ENCODE data around the gene NAA30. TPM values are rescaled to one million over a fixed set of nuclear protein-coding genes. Genes with fewer than 3 reads are reported as not detected.
A peak's percentile ranks its signal among the peaks of the same experiment; 100 is the strongest.
"Not testable (repeated sequence)": the region's sequence is repeated elsewhere in the genome, so short reads cannot be mapped to it uniquely, and the experiment has no call there.

NAA30 gene
- 10.3 TPM for polyA plus RNA-seq (2013, experiment 1 of 2)
- polyA plus RNA-seq (2013, experiment 2 of 2), result 10.2 TPM

GRCh38 chr14:57390037-57390805 lies at the start of gene NAA30:
TSS of gene NAA30 (plus strand) at chr14:57390586. CDS start at chr14:57390958, 372 bp downstream.
- Histone ChIP-seq H3K9me3 (ENCODE audit: insufficient read depth, low read depth, low read length) (no peaks in the 10 kb centered on the region), H3K9ac (ENCODE audit: low read depth, low read length) (peak within 1 kb of the TSS; percentile 84), H3K4me1 (ENCODE audit: insufficient read depth, low read length) (peaks cover 21% of the 10 kb centered on the region), H3K4me3 (ENCODE audit: low read length) (peak within 1 kb of the TSS; percentile 87), H3K27ac (ENCODE audit: low read depth, low read length) (peak within 1 kb of the TSS; percentile 54), H3K27me3 (ENCODE audit: insufficient read depth, low read length) (no peaks in the 10 kb centered on the region; the same call in 1 of the 2 replicates), H3K36me3 (ENCODE audit: insufficient read depth, low read length) (peaks cover 31% of the 10 kb centered on the region)
- 2% methylated on average over 61 of the region's 62 CpGs for WGBS

DNA sequence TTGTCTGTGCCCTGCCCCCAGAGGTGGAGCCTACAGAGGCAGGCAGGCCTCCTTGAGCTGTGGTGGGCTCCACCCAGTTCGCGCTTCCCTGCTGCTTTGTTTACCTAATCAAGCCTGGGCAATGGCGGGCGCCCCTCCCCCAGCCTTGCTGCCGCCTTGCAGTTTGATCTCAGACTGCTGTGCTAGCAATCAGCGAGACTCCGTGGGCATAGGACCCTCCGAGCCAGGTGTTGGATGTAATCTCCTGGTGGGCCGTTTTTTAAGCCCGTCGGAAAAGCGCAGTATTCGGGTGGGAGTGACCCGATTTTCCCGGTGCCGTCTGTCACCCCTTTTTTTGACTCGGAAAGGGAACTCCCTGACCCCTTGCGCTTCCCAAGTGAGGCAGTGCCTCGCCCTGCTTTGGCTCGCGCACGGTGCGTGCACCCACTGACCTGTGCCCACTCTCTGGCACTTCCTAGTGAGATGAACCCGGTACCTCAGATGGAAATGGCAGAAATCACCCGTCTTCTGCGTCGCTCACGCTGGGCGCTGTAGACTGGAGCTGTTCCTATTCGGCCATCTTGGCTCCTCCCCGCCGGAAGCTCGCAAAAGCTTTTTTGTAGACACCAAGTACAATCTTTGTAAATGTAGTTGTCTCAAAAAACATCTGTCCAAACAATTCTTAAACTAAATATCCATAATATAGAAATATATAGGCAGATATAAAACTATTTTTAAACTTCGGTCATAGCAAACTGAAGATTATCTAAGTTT lies 46.7 kb upstream of the NAA30 start:
- H3K9ac ChIP-seq (ENCODE audit: low read depth, low read length), result peak overlapping the region; percentile 66
- H3K4me3 ChIP-seq (ENCODE audit: low read length), result peak overlapping the region; percentile 52
- not testable (repeated sequence) for H3K36me3 ChIP-seq (ENCODE audit: insufficient read depth, low read length); H3K27ac ChIP-seq (ENCODE audit: low read depth, low read length); H3K27me3 ChIP-seq (ENCODE audit: insufficient read depth, low read length); H3K4me1 ChIP-seq (ENCODE audit: insufficient read depth, low read length); H3K9me3 ChIP-seq (ENCODE audit: insufficient read depth, low read depth, low read length)
- WGBS, result 33% methylated on average over 33 of the region's 34 CpGs

GRCh38 chr14:57345106-57345505 lies 45.3 kb upstream of the NAA30 start:
- no peak overlapping the region for H3K9ac ChIP-seq (ENCODE audit: low read depth, low read length)
- 0 out of 2 replicates have a peak, but pooled peaks cover 4% of the 10 kb centered on the region for H3K4me1 ChIP-seq (ENCODE audit: insufficient read depth, low read length)
- H3K27ac ChIP-seq (ENCODE audit: low read depth, low read length), result no peak overlapping the region
- H3K27me3 ChIP-seq (ENCODE audit: insufficient read depth, low read length), result no peaks in the 10 kb centered on the region
- WGBS, result 92% methylated on average over 9 of the region's 9 CpGs
- H3K36me3 ChIP-seq (ENCODE audit: insufficient read depth, low read length), result no peaks in the 10 kb centered on the region
- no peaks in the 10 kb centered on the region for H3K9me3 ChIP-seq (ENCODE audit: insufficient read depth, low read depth, low read length)
- no peak overlapping the region for H3K4me3 ChIP-seq (ENCODE audit: low read length)

GRCh38 chr14:57346741-57347140 lies 43.6 kb upstream of the NAA30 start:
- no peak overlapping the region for H3K4me3 ChIP-seq (ENCODE audit: low read length)
- no peaks in the 10 kb centered on the region for H3K9me3 ChIP-seq (ENCODE audit: insufficient read depth, low read depth, low read length)
- H3K27ac ChIP-seq (ENCODE audit: low read depth, low read length), result no peak overlapping the region
- WGBS, result 73% methylated on average over 2 of the region's 2 CpGs
- 0 out of 2 replicates have a peak, but pooled peaks cover 4% of the 10 kb centered on the region for H3K4me1 ChIP-seq (ENCODE audit: insufficient read depth, low read length)
- H3K36me3 ChIP-seq (ENCODE audit: insufficient read depth, low read length), result no peaks in the 10 kb centered on the region
- H3K9ac ChIP-seq (ENCODE audit: low read depth, low read length), result no peak overlapping the region
- H3K27me3 ChIP-seq (ENCODE audit: insufficient read depth, low read length), result no peaks in the 10 kb centered on the region

DNA sequence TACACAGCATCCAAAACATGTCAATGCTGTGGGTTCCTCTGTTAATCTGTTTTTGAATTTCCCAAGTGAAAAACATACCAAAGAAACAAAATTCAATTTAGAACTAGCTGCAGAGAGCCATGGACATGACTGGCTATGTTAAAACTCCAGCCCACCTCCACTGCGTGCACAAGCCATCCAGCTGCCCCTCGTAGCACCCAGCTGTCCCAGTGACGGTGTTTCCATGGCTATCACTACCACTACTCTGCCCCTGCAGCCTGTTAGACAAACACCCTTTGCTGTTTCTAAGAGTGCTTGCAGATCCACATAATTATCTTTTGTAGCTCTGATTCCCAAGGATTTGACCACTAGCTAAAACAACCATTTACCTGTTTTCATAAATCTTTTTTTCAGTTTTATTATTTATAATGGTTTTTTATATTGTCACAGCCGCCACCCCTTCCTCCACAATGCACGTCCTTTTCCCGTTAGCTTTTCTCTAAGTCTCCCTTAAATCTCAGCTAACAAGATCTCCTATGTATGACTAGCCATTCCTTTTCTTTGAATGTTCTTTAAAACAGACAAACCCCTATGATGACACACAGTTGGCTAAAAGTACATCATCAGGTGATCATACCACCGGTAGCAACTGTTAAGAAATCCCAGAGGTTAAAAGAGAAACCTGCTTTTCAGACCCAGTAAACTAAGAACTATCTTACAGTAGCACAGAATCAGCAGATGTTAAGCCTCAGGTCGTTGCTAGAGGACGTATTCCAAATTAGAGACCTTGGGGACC lies 37.8 kb upstream of the NAA30 start:
- Histone ChIP-seq H3K27me3 (ENCODE audit: insufficient read depth, low read length) (no peaks in the 10 kb centered on the region), H3K9ac (ENCODE audit: low read depth, low read length) (no peak overlapping the region), H3K36me3 (ENCODE audit: insufficient read depth, low read length) (no peaks in the 10 kb centered on the region), H3K4me3 (ENCODE audit: low read length) (no peak overlapping the region), H3K9me3 (ENCODE audit: insufficient read depth, low read depth, low read length) (no peaks in the 10 kb centered on the region), H3K27ac (ENCODE audit: low read depth, low read length) (no peak overlapping the region), H3K4me1 (ENCODE audit: insufficient read depth, low read length) (peaks cover 6% of the 10 kb centered on the region; the same call in 1 of the 2 replicates)
- 83% methylated on average over 9 of the region's 9 CpGs for WGBS

GRCh38 chr14:57355081-57355800 lies 35.1 kb upstream of the NAA30 start:
- Histone ChIP-seq H3K27ac (ENCODE audit: low read depth, low read length) (no peak overlapping the region), H3K9me3 (ENCODE audit: insufficient read depth, low read depth, low read length) (no peaks in the 10 kb centered on the region), H3K27me3 (ENCODE audit: insufficient read depth, low read length) (no peaks in the 10 kb centered on the region), H3K9ac (ENCODE audit: low read depth, low read length) (no peak overlapping the region), H3K4me3 (ENCODE audit: low read length) (no peak overlapping the region), H3K4me1 (ENCODE audit: insufficient read depth, low read length) (peaks cover 2% of the 10 kb centered on the region; the same call in 1 of the 2 replicates), H3K36me3 (ENCODE audit: insufficient read depth, low read length) (no peaks in the 10 kb centered on the region)
- 84% methylated on average over 3 of the region's 3 CpGs for WGBS

DNA sequence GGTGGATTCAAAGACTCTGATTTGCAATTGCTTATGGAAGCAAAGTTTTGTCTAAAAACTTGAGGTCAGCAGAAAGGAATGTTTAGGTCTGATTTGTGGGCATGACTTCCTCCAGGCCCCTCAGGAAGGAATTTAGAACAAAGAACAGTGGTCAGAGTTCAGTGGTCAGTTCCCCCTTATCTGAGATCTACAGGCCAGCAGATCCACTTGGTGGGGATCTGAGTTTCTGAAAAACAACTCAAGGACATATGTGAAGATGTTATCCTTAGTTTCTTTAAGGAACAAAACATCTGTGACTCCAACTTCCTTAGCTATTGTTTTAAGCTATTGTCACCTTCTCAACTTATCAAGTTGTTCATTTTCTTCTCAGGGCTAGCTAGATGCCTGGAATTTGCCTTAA lies 28.0 kb upstream of the NAA30 start:
- Histone ChIP-seq H3K9ac (ENCODE audit: low read depth, low read length) (no peak overlapping the region), H3K9me3 (ENCODE audit: insufficient read depth, low read depth, low read length) (no peaks in the 10 kb centered on the region), H3K4me3 (ENCODE audit: low read length) (no peak overlapping the region), H3K4me1 (ENCODE audit: insufficient read depth, low read length) (peaks cover 28% of the 10 kb centered on the region), H3K36me3 (ENCODE audit: insufficient read depth, low read length) (no peaks in the 10 kb centered on the region), H3K27ac (ENCODE audit: low read depth, low read length) (peak overlapping the region; percentile 48), H3K27me3 (ENCODE audit: insufficient read depth, low read length) (no peaks in the 10 kb centered on the region)

DNA sequence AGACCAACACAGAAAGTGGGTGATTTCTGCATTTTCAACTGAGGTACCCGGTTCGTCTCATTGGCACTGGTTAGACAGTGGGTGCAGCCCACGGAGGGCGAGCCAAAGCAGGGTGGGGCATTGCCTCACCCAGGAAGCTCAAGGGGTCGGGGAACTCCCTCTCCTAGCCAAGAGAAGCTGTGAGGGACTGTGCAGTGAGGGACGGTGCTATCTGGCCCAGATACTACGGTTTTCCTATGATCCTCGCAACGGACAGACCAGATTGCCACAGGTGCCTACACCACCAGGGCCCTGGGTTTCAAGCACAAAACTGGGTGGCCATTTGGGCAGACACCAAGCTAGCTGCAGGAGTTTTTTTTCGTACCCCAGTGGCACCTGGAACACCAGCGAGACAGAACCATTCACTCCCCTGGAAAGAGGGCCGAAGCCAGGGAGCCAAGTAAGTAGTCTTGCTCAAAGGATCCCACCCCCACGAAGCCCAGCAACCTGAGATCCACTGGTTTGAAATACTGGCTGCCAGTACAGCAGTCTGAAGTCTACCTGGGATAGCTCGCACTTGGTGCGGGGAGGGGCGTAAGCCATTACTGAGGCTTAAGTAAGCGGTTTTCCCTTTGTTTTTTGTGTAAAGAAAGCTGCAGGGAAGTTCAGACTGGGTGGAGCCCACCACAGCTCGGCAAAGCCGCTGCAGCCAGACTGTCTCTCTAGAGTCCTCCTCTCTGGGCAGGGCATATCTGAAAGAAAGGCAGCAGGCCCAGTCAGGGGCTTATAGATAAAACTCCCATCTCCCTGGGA lies 25.5 kb upstream of the NAA30 start:
- no peaks in the 10 kb centered on the region for H3K36me3 ChIP-seq (ENCODE audit: insufficient read depth, low read length)
- 50% methylated on average over 19 of the region's 19 CpGs for whole genome bisulfite sequencing
- H3K27me3 ChIP-seq (ENCODE audit: insufficient read depth, low read length), result no peaks in the 10 kb centered on the region
- peaks cover 28% of the 10 kb centered on the region for H3K4me1 ChIP-seq (ENCODE audit: insufficient read depth, low read length)
- 0 out of 2 replicates have a peak overlapping the region, but pooled peaks have one; percentile 2 for H3K4me3 ChIP-seq (ENCODE audit: low read length)
- no peaks in the 10 kb centered on the region for H3K9me3 ChIP-seq (ENCODE audit: insufficient read depth, low read depth, low read length)
- H3K9ac ChIP-seq (ENCODE audit: low read depth, low read length), result no peak overlapping the region
- H3K27ac ChIP-seq (ENCODE audit: low read depth, low read length), result no peak overlapping the region; the same call in 1 of the 2 replicates

DNA sequence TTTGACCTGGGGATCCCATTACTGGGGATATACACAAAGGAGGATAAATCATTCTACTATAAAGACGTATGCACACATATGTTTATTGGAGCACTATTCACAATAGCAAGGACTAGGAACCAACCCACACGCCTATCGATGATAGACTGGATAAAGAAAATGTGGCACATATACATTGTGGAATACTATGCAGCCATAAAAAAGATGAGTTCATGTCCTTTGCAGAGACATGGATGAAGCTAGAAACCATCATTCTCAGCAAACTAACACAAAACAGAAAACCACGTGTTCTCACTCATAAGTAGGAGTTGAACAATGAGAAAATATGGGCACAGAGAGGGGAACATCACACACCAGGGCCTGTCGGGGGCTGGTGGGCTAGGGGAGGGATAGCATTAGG lies 20.2 kb upstream of the NAA30 start:
- WGBS, result 95% methylated on average over 5 of the region's 5 CpGs

DNA sequence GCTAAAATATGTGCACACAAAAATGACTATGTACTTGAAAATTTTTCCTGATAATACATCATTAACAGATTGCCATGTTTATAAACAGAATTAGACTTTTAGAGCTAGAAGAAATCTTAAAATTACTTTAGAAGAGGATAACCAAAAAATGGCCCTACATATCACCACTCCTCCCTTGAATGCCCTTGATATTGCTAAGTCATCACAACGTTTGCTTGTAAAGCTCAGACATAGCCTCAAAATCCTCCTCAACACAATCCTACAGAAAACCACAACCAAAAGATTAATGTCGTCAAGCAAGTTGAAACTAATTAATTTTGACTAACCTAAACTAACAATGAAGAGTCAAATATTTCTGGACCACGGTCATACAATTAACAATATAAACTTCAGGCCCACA lies 19.4 kb upstream of the NAA30 start:
- Histone ChIP-seq H3K27ac (ENCODE audit: low read depth, low read length) (no peak overlapping the region), H3K36me3 (ENCODE audit: insufficient read depth, low read length) (no peaks in the 10 kb centered on the region), H3K9me3 (ENCODE audit: insufficient read depth, low read depth, low read length) (peaks cover 3% of the 10 kb centered on the region; the same call in 1 of the 2 replicates), H3K27me3 (ENCODE audit: insufficient read depth, low read length) (no peaks in the 10 kb centered on the region; the same call in 1 of the 2 replicates), H3K9ac (ENCODE audit: low read depth, low read length) (no peak overlapping the region), H3K4me1 (ENCODE audit: insufficient read depth, low read length) (peaks cover 11% of the 10 kb centered on the region), H3K4me3 (ENCODE audit: low read length) (no peak overlapping the region)
- 61% methylated on average over 3 of the region's 3 CpGs for WGBS

More for the DNA sequence above, 20.2 kb upstream of the NAA30 start:
- not testable (repeated sequence) for H3K4me3 ChIP-seq (ENCODE audit: low read length); H3K9me3 ChIP-seq (ENCODE audit: insufficient read depth, low read depth, low read length); H3K9ac ChIP-seq (ENCODE audit: low read depth, low read length); H3K27ac ChIP-seq (ENCODE audit: low read depth, low read length); H3K36me3 ChIP-seq (ENCODE audit: insufficient read depth, low read length); H3K27me3 ChIP-seq (ENCODE audit: insufficient read depth, low read length)
- H3K4me1 ChIP-seq (ENCODE audit: insufficient read depth, low read length), result peaks cover 11% of the 10 kb centered on the region
